HepG2 (cell line): Measurements from ENCODE around the gene TP73. TPM values are rescaled to one million over a fixed set of nuclear protein-coding genes. Genes with fewer than 3 reads are reported as not detected.

Source experiments
- ATAC-seq: fragments of 200-7000 bp; cut with Tn5 transposase; 3 replicates; pipeline ENCODE4 v1.9.1; 2020; ENCODE audit warnings: mild to moderate bottlenecking, moderate library complexity
- BruUV-seq: library from RNA; stranded (reverse); fragments of 400-500 nt; replicated peaks from 2 replicates; lab custom pipeline; 2021; lab: Mats Ljungman, UMichigan
- CTCF ChIA-PET: fragments of 300-600 bp; formaldehyde crosslinking; extraction: SDS; loops from one replicate; lab custom pipeline; 2021; ENCODE audit warnings: low total read pairs, inconsistent platforms, low intra/inter-chr PET ratio; lab: Yijun Ruan, JAX
- POLR2A ChIA-PET: fragments of 350-600 bp; sonication (Branson Sonifier 250); formaldehyde crosslinking; loops from one replicate; lab custom pipeline; 2020; ENCODE audit warnings: antibody characterized with exemption, inconsistent platforms; lab: Yijun Ruan, JAX
- DNase-seq: peaks from one replicate; pipeline ENCODE4 v3.0.0-alpha.2; 2015; ENCODE audit warnings: low spot score
- FAIRE-seq: peaks from 3 replicates; lab custom pipeline; 2011; peaks lifted over from hg19 to GRCh38; lab: Jason Lieb, UNC
- H2AFZ ChIP-seq: one replicate; pipeline ENCODE4 v1.6.1; 2011; ENCODE audit warnings: low read length, inconsistent platforms
- H3K27ac ChIP-seq: fragments of 300-600 bp; 3 replicates; pipeline ENCODE4 v1.8.0; 2011; ENCODE audit warnings: mixed run types, mild to moderate bottlenecking, mixed read lengths, low read length, inconsistent platforms; ENCODE audit not compliant: insufficient read depth; ENCODE audit errors: extremely low read length
- H3K27me3 ChIP-seq, 2 experiments: fragments of 200-600 bp in 1 of 2; 2 replicates in 1 of 2; 3 replicates in 1 of 2; pipeline versions ENCODE4 v1.6.0 to v1.8.0; 2011; ENCODE audit warnings: low read length in 2 of 2, mild to moderate bottlenecking in 2 of 2, moderate library complexity in 2 of 2, inconsistent platforms in 1 of 2; ENCODE audit not compliant: insufficient read depth in 2 of 2, control insufficient read depth in 1 of 2
- H3K36me3 ChIP-seq, 2 experiments: fragments of 200-600 bp in 1 of 2; replicated peaks in 1 of 2; 2 replicates in 1 of 2; 3 replicates in 1 of 2; pipeline versions ENCODE4 v1.5.1 to v1.8.0; 2011; ENCODE audit warnings: low read length in 2 of 2, inconsistent platforms in 1 of 2; ENCODE audit not compliant: insufficient read depth in 2 of 2, control insufficient read depth in 1 of 2
- H3K4me1 ChIP-seq: 2 replicates; pipeline ENCODE4 v1.5.1; 2012; ENCODE audit warnings: low read length, inconsistent platforms; ENCODE audit not compliant: insufficient read depth
- H3K4me2 ChIP-seq: 2 replicates; pipeline ENCODE4 v1.6.0; 2011; ENCODE audit warnings: low read depth, low read length, inconsistent platforms
- H3K4me3 ChIP-seq, 3 experiments: fragments of 200-600 bp in 1 of 3; sonication (generic), shearing (Covaris generic) in 1 of 3; replicated peaks in 1 of 3; 2 replicates each; pipeline ENCODE4 v1.5.1; 2011 to 2016; ENCODE audit warnings: low read length in 3 of 3, inconsistent platforms in 2 of 3, low read depth in 2 of 3, mild to moderate bottlenecking in 2 of 3, control low read depth in 1 of 3, mixed read lengths in 1 of 3; ENCODE audit not compliant: insufficient read depth in 1 of 3
- H3K79me2 ChIP-seq: one replicate; pipeline ENCODE4 v1.6.1; 2011; ENCODE audit warnings: low read length, inconsistent platforms; ENCODE audit not compliant: insufficient read depth
- H3K9ac ChIP-seq: 2 replicates; pipeline ENCODE4 v1.6.0; 2011; ENCODE audit warnings: mild to moderate bottlenecking, low read depth, low read length, inconsistent platforms; ENCODE audit not compliant: insufficient read depth
- H3K9me3 ChIP-seq: 2 replicates; pipeline ENCODE4 v1.5.1; 2012; ENCODE audit warnings: mild to moderate bottlenecking, low read length
- H4K20me1 ChIP-seq: 2 replicates; pipeline ENCODE4 v1.6.0; 2011; ENCODE audit warnings: inconsistent platforms, mild to moderate bottlenecking, low read length, moderate library complexity; ENCODE audit not compliant: insufficient read depth
- AGO2 ChIP-seq: fragments of 200-400 bp; formaldehyde crosslinking; optimal IDR thresholded peaks from 2 replicates; pipeline ENCODE3; 2017; ENCODE audit warnings: mild to moderate bottlenecking, low read depth, low read length, moderate library complexity
- ZNF687 ChIP-seq: sonication (generic); formaldehyde crosslinking; IDR thresholded peaks from 2 replicates; pipeline ENCODE4 v1.5.1; 2020; ENCODE audit warnings: mild to moderate bottlenecking, missing genetic modification reagents, moderate library complexity
- ZNF788 ChIP-seq: sonication (generic); formaldehyde crosslinking; IDR thresholded peaks from 2 replicates; pipeline ENCODE4 v1.5.0; 2020; ENCODE audit warnings: mild to moderate bottlenecking, missing genetic modification reagents, borderline replicate concordance
- WGBS: methylation state at CpG from one replicate; pipeline ENCODE4 v1.1.6; 2017; ENCODE audit warnings: low lambda C conversion rate; 5-methylcytosine and 5-hydroxymethylcytosine counted together
- in situ Hi-C: cut with HindIII; loops from 2 replicates; pipeline ENCODE4 v1.10.0; 2017; ENCODE audit warnings: low pct_unique_long_range_greater_than_20kb; ENCODE audit not compliant: extremely low pct_ligation_motif_present
- intact Hi-C: fragments of 100-400 bp; cut with micrococcal nuclease; formaldehyde crosslinking; loops from one replicate; pipeline ENCODE4 v1.10.0; 2022; ENCODE audit not compliant: unreplicated experiment
- polyA plus RNA-seq, 8 experiments: library from polyadenylated mRNA; depleted of rRNA in 3 of 8; stranded (reverse) in 7 of 8; unstranded in 1 of 8; fragments of >200 nt; fragmentation: Illumina TruSeq in 4 of 8; extraction: Trizol in 4 of 8; gene quantifications; 2 replicates each; pipeline versions ENCODE4 v1.2.1 to v1.2.3, GENCODE V29; 2011 to 2016; ENCODE audit warnings: low read depth in 4 of 8, missing spikeins in 1 of 8, mixed read lengths in 1 of 8; ENCODE audit not compliant: insufficient read depth in 1 of 8
- total RNA-seq, 5 experiments: library from RNA; depleted of rRNA; stranded (reverse); fragments of >200 nt; fragmentation: Illumina TruSeq; extraction: Trizol; gene quantifications; 2 replicates each; pipeline ENCODE4 v1.2.3, GENCODE V29; 2016; ENCODE audit warnings: low read depth in 1 of 5

TP73 gene
- total and polyA plus RNA-seq, 2 of the 13 experiments (the other 11 are each of a cell fraction or from before 2014, with no cell fraction given): 0.49 to 1.1 TPM

DNA sequence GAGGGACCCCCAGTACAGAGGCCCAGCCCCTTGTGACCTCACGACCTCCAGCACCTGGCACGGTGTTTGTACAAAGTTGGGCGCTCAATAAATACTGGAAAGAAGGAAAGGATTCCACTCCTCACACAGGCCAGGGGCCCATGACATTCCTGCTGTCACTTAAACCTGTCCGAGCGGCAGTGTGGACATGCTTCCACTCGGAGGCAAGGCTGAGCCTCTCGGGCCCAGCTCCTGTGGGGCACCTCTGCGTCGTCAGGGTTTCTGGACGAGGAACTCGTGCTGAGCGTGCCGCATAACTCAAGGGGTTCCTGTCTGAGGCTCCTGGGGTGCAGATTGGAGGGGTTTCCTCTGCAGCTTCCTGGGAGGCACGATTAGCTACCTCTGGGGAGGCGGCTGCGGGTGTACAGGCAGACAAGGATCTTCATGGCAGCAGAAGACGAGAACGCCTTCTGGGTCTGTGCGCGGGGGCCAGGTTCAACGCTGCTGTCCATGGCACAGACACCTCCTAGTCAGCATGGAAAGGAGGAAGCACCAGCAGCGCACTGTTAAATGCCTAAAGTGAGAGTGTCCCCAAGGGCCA is 116.6 kb downstream of the TP73 start:
- Histone ChIP-seq H3K4me3 (no peak overlapping the region), H3K79me2 (peaks cover 13% of the 10 kb centered on the region), H3K4me1 (peaks cover 42% of the 10 kb centered on the region), H3K9me3 (no peaks in the 10 kb centered on the region), H3K4me2 (no peak overlapping the region), H3K27ac (no peak overlapping the region), H3K27me3 (peaks cover 0 to 20% of the 10 kb centered on the region in 2 experiments; a peak in 4 of 5 replicates), H4K20me1 (no peaks in the 10 kb centered on the region), H3K9ac (no peak overlapping the region), H3K36me3 (no peaks in the 10 kb centered on the region), H2AFZ (no peak overlapping the region)
- ChIA-PET POLR2A (interaction anchor here (1.2 kb wide), 1 partner anchor 14 kb away, joined by 3 read pairs; no protein-coding TSS in a partner anchor), CTCF (no interaction called here)
- intact Hi-C loops: no loop called here
- BruUV-seq: no TSS peak
- no peak for TF ChIP-seq ZNF788 (CRISPR knock-in tag)
- TF ChIP-seq ZNF687: peak; percentile 30; the same call in 1 of the 2 replicates
- TF ChIP-seq AGO2: peak; percentile 36
- WGBS: 100% methylated on average over 5 of the region's 22 CpGs
- FAIRE-seq (no peak), ATAC-seq (no peak), DNase-seq (no peak)
- in situ Hi-C loops: no loop called here
